Neural progenitor cell (in vitro differentiated cells): ENCODE results near the gene SEMA3D. TPM values are rescaled to one million over a fixed set of nuclear protein-coding genes. Genes with fewer than 3 reads are reported as not detected.

ENCODE experiments used
- DNase-seq: peaks from one replicate; pipeline ENCODE4 v3.0.0-alpha.2; 2016; ENCODE audit warnings: low spot score
- H2AFZ ChIP-seq: fragments of 200-600 bp; sonication (generic); replicated peaks from 2 replicates; pipeline ENCODE4 v1.6.1; 2016; ENCODE audit warnings: antibody characterized with exemption
- H3F3A ChIP-seq: fragments of 200-600 bp; sonication (generic); 2 replicates; pipeline ENCODE4 v1.6.1; 2016; ENCODE audit warnings: antibody characterized with exemption, low read depth
- H3K27ac ChIP-seq: fragments of 200-600 bp; sonication (generic); 2 replicates; pipeline ENCODE4 v1.5.1; 2016; ENCODE audit warnings: mild to moderate bottlenecking
- H3K27me3 ChIP-seq: fragments of 200-600 bp; sonication (generic); 2 replicates; pipeline ENCODE4 v1.6.1; 2016; ENCODE audit warnings: mild to moderate bottlenecking, moderate library complexity
- H3K36me3 ChIP-seq: fragments of 200-600 bp; sonication (generic); 2 replicates; pipeline ENCODE4 v1.5.1; 2016
- H3K4me1 ChIP-seq: fragments of 200-600 bp; sonication (generic); 2 replicates; pipeline ENCODE4 v1.6.1; 2016; ENCODE audit warnings: mixed run types
- H3K4me2 ChIP-seq: fragments of 200-600 bp; sonication (generic); 2 replicates; pipeline ENCODE4 v1.6.1; 2016
- H3K4me3 ChIP-seq: fragments of 200-600 bp; sonication (generic); 2 replicates; pipeline ENCODE4 v1.5.1; 2016
- H3K79me2 ChIP-seq: fragments of 200-600 bp; sonication (generic); 2 replicates; pipeline ENCODE4 v1.6.1; 2016; ENCODE audit warnings: low read depth
- H3K9ac ChIP-seq: fragments of 200-600 bp; sonication (generic); 2 replicates; pipeline ENCODE4 v1.6.1; 2016
- H3K9me3 ChIP-seq: fragments of 200-600 bp; sonication (generic); 2 replicates; pipeline ENCODE4 v1.5.1; 2016; ENCODE audit warnings: low read depth
- H4K20me1 ChIP-seq: fragments of 200-600 bp; sonication (generic); 2 replicates; pipeline ENCODE4 v1.6.1; 2016; ENCODE audit warnings: low read depth
- H3K27ac Mint-ChIP-seq: 3 replicates; pipeline ENCODE4 v1.8.0; 2021; ENCODE audit warnings: mixed read lengths
- H3K27me3 Mint-ChIP-seq: 2 replicates; pipeline ENCODE4 v1.8.0; 2022; ENCODE audit warnings: low read depth, mild to moderate bottlenecking, inconsistent platforms, moderate library complexity, mixed read lengths; ENCODE audit not compliant: insufficient read depth
- H3K36me3 Mint-ChIP-seq: 3 replicates; pipeline ENCODE4 v1.8.0; 2021; ENCODE audit warnings: mixed read lengths
- H3K4me1 Mint-ChIP-seq: 3 replicates; pipeline ENCODE4 v1.8.0; 2021; ENCODE audit warnings: mixed read lengths
- H3K4me3 Mint-ChIP-seq: 3 replicates; pipeline ENCODE4 v1.8.0; 2021; ENCODE audit warnings: mild to moderate bottlenecking, moderate library complexity, mixed read lengths
- H3K9me3 Mint-ChIP-seq: 3 replicates; pipeline ENCODE4 v1.8.0; 2020; ENCODE audit warnings: mixed read lengths
- CTCF ChIP-seq: fragments of 200-600 bp; sonication (generic); IDR thresholded peaks from 2 replicates; pipeline ENCODE4 v1.5.1; 2017; ENCODE audit warnings: antibody characterized with exemption, mild to moderate bottlenecking
- EZH2 ChIP-seq: fragments of 200-600 bp; sonication (generic); IDR thresholded peaks from 2 replicates; pipeline ENCODE4 v1.6.1; 2017; ENCODE audit warnings: antibody characterized with exemption, mild to moderate bottlenecking, moderate library complexity
- EZH2phosphoT487 ChIP-seq: fragments of 200-600 bp; sonication (generic); IDR thresholded peaks from 2 replicates; pipeline ENCODE4 v1.6.1; 2017; ENCODE audit warnings: antibody characterized with exemption
- total RNA-seq: library from RNA; depleted of rRNA; stranded (reverse); fragments of >200 nt; gene quantifications from 2 replicates; pipeline ENCODE4 v1.2.3, GENCODE V29; 2015; ENCODE audit warnings: low replicate concordance

The SEMA3D gene
- total RNA-seq, 1 donor from 2014 or later = 0.99 TPM

GRCh38 chr7:85156661-85157208, 30.1 kb downstream of the SEMA3D start:
- no peak overlapping the region for H3K4me3 Mint-ChIP-seq
- TF ChIP-seq EZH2 (no peak), EZH2phosphoT487 (no peak), CTCF (no peak)
- H3K27ac Mint-ChIP-seq = no peak overlapping the region
- Histone ChIP-seq H3K27ac (no peak overlapping the region), H3K36me3 (no peaks in the 10 kb centered on the region), H3K27me3 (no peaks in the 10 kb centered on the region), H3K4me2 (no peak overlapping the region), H3F3A (no peaks in the 10 kb centered on the region), H2AFZ (no peak overlapping the region), H3K4me3 (no peak overlapping the region), H3K4me1 (no peaks in the 10 kb centered on the region), H3K9me3 (no peaks in the 10 kb centered on the region), H3K79me2 (no peaks in the 10 kb centered on the region), H3K9ac (no peak overlapping the region), H4K20me1 (no peaks in the 10 kb centered on the region)
- H3K9me3 Mint-ChIP-seq = peaks cover 3% of the 10 kb centered on the region
- no peaks in the 10 kb centered on the region for H3K27me3 Mint-ChIP-seq
- H3K36me3 Mint-ChIP-seq = no peaks in the 10 kb centered on the region
- no peak for DNase-seq
- peaks cover 2% of the 10 kb centered on the region for H3K4me1 Mint-ChIP-seq

GRCh38 chr7:85154282-85154937, 32.4 kb downstream of the SEMA3D start:
- H3K36me3 ChIP-seq = no peaks in the 10 kb centered on the region
- no peak overlapping the region for H2AFZ ChIP-seq
- DNase-seq = no peak
- H3K27me3 ChIP-seq = no peaks in the 10 kb centered on the region
- no peaks in the 10 kb centered on the region for H4K20me1 ChIP-seq
- no peak overlapping the region for H3K27ac ChIP-seq
- Mint-ChIP-seq H3K4me3 (no peak overlapping the region), H3K27me3 (no peaks in the 10 kb centered on the region), H3K4me1 (peaks cover 2% of the 10 kb centered on the region), H3K36me3 (no peaks in the 10 kb centered on the region), H3K9me3 (peaks cover 3% of the 10 kb centered on the region), H3K27ac (no peak overlapping the region)
- H3K4me1 ChIP-seq = no peaks in the 10 kb centered on the region
- no peak overlapping the region for H3K4me2 ChIP-seq
- no peaks in the 10 kb centered on the region for H3K79me2 ChIP-seq
- no peak overlapping the region for H3K9ac ChIP-seq
- H3K4me3 ChIP-seq = no peak overlapping the region
- no peaks in the 10 kb centered on the region for H3F3A ChIP-seq
- TF ChIP-seq CTCF = no peak
- no peak for TF ChIP-seq EZH2
- TF ChIP-seq EZH2phosphoT487 = no peak
- no peaks in the 10 kb centered on the region for H3K9me3 ChIP-seq

GRCh38 chr7:85153715-85154114, 33.1 kb downstream of the SEMA3D start:
- Histone ChIP-seq H3K36me3 (no peaks in the 10 kb centered on the region), H3K9ac (no peak overlapping the region), H3K4me2 (no peak overlapping the region), H2AFZ (no peak overlapping the region), H3K9me3 (no peaks in the 10 kb centered on the region), H3K4me1 (no peaks in the 10 kb centered on the region), H4K20me1 (no peaks in the 10 kb centered on the region), H3K27me3 (no peaks in the 10 kb centered on the region), H3F3A (no peaks in the 10 kb centered on the region), H3K4me3 (no peak overlapping the region), H3K79me2 (no peaks in the 10 kb centered on the region), H3K27ac (no peak overlapping the region)
- H3K27ac Mint-ChIP-seq = no peak overlapping the region
- H3K36me3 Mint-ChIP-seq = no peaks in the 10 kb centered on the region
- TF ChIP-seq CTCF (no peak), EZH2 (no peak), EZH2phosphoT487 (no peak)
- peaks cover 2% of the 10 kb centered on the region for H3K4me1 Mint-ChIP-seq
- H3K4me3 Mint-ChIP-seq = no peak overlapping the region
- no peak for DNase-seq
- H3K27me3 Mint-ChIP-seq = no peaks in the 10 kb centered on the region
- H3K9me3 Mint-ChIP-seq = no peaks in the 10 kb centered on the region
